BLaER1 treated with 17β-estradiol and CSF1 and Interleukin-3, amounts not matched to agents 10 nM and 100 nM (cell line): ENCODE results near the gene PNPLA7.
A peak's percentile ranks its signal among the peaks of the same experiment; 100 is the strongest.

Experiments
- H3K27ac ChIP-seq, 11 experiments: shearing (Covaris generic); formaldehyde crosslinking; 2 replicates each; pipeline ENCODE4 v1.8.1; 2022
- H3K27me3 ChIP-seq, 11 experiments: shearing (Covaris generic); formaldehyde crosslinking; 2 replicates each; pipeline ENCODE4 v1.8.1; 2022
- H3K36me3 ChIP-seq, 11 experiments: shearing (Covaris generic); formaldehyde crosslinking; 2 replicates each; pipeline ENCODE4 v1.8.1; 2022
- H3K4me1 ChIP-seq, 10 experiments: shearing (Covaris generic); formaldehyde crosslinking; 2 replicates each; pipeline ENCODE4 v1.8.1; 2022
- H3K4me2 ChIP-seq, 11 experiments: shearing (Covaris generic); formaldehyde crosslinking; 2 replicates each; pipeline ENCODE4 v1.8.1; 2022
- H3K4me3 ChIP-seq, 10 experiments: shearing (Covaris generic); formaldehyde crosslinking; 2 replicates each; pipeline ENCODE4 v1.8.1; 2022
- H3K9ac ChIP-seq, 11 experiments: shearing (Covaris generic); formaldehyde crosslinking; 2 replicates each; pipeline ENCODE4 v1.8.1; 2022
- H3K9me3 ChIP-seq, 11 experiments: shearing (Covaris generic); formaldehyde crosslinking; replicated peaks in 1 of 11; 2 replicates each; pipeline ENCODE4 v1.8.1; 2022
- H4K20me1 ChIP-seq, 11 experiments: shearing (Covaris generic); formaldehyde crosslinking; 2 replicates each; pipeline ENCODE4 v1.8.1; 2022
- Cebpa-rat ChIP-seq, 11 experiments: shearing (Covaris generic); IDR thresholded peaks; 2 replicates each; pipeline ENCODE4 v1.8.1; 2022

PNPLA7 gene

DNA sequence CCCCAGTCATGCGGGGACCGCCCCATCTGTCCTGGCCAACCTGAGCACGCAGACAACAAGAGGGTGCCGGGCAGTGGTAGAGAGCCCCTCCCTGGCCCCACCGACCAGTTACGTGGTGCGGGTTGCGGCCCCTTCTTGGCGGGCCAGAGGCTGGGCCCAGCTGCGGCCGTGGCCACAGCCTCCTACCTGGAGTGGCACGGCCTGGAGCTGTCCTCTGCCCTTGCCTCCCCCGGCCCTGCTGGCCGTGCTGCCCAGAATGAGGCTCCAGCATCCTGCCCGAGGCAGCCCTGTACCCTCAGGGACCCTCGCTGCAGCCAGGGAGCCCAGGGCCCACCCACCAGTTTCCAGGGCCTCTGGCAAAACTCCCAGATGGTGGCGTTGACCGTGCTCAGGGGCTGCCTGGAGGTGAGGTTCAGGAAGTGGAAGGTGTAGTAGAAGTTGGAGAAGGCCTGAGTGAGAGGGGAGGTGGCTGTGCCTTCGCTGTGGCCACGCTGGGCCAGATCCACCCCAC lies 114.8 kb downstream of the PNPLA7 start:
- Histone ChIP-seq H3K4me3 (no peak overlapping the region), H3K9ac (peak overlapping the region in 5 of 11 experiments; percentile 0 to 33 (median 8); a peak in 7 of 22 replicates), H3K9me3 (no peaks in the 10 kb centered on the region), H3K27ac (no peak overlapping the region), H3K4me1 (peaks cover 38 to 84% (median 68%) of the 10 kb centered on the region in 10 experiments), H3K4me2 (peak overlapping the region; percentile 49 to 94 (median 83)), H3K36me3 (no peaks in the 10 kb centered on the region), H4K20me1 (peaks cover 0 to 67% (median 12%) of the 10 kb centered on the region in 11 experiments; a peak in 13 of 22 replicates), H3K27me3 (peaks cover 0 to 38% (median 9%) of the 10 kb centered on the region in 11 experiments; a peak in 13 of 22 replicates)
- no peak for TF ChIP-seq Cebpa-rat (IDR thresholded peaks at IDR 0.05)

DNA sequence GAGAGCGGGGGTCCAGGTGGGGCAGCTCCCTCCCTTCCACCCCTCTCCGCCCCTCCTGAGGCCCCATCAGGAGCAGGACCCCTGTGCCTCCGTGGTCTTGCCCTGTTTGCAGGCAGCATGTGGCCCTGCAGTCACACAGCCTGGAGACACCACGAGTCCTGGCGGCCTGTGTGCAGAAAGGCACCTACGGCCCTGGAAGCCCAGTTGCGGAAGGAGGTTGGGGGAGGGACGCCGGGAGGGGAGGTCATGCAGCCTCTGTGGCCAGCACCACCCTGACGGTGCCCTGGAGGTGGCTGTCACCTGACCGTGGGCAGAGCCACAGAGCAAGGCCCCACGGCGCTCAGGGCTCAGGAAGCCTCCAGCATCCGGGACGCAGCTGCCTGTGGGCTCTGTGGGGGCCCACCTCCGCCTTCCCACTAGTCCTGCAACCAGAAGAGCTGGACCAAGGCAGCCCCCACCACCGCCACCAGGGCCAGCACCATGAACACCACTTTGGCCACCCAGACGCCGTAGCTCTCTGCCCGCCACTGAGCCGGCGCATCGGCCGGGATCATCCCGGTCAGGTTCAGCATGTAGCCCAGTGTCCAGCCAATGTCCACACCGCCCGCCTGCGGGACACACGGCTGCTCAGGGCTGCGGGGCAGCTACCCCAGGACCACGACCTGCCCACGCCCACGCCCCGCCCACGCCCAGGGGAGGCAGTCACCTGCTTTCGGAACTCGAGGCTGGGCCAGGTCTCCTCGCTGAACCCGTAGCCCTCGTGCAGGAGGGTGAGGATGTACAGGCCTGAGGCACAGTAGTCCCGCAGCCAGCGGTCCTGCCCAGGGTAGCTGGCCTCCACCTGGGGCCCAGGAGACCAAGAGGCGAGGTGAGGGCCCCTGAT lies 115.5 kb downstream of the PNPLA7 start:
- peaks cover 0 to 69% (median 15%) of the 10 kb centered on the region in 11 experiments; a peak in 13 of 22 replicates for H4K20me1 ChIP-seq
- peaks cover 0 to 45% (median 10%) of the 10 kb centered on the region in 11 experiments; a peak in 13 of 22 replicates for H3K27me3 ChIP-seq
- peaks cover 45 to 91% (median 75%) of the 10 kb centered on the region in 10 experiments for H3K4me1 ChIP-seq
- peak overlapping the region in 2 of 11 experiments; percentile 2 to 26; a peak in 2 of 22 replicates for H3K9ac ChIP-seq
- no peaks in the 10 kb centered on the region for H3K36me3 ChIP-seq
- no peak for TF ChIP-seq Cebpa-rat (IDR thresholded peaks at IDR 0.05)
- H3K9me3 ChIP-seq, result no peaks in the 10 kb centered on the region
- H3K4me3 ChIP-seq, result no peak overlapping the region
- H3K27ac ChIP-seq, result no peak overlapping the region
- peak overlapping the region; percentile 49 to 94 (median 83); a peak in 20 of 22 replicates for H3K4me2 ChIP-seq

DNA sequence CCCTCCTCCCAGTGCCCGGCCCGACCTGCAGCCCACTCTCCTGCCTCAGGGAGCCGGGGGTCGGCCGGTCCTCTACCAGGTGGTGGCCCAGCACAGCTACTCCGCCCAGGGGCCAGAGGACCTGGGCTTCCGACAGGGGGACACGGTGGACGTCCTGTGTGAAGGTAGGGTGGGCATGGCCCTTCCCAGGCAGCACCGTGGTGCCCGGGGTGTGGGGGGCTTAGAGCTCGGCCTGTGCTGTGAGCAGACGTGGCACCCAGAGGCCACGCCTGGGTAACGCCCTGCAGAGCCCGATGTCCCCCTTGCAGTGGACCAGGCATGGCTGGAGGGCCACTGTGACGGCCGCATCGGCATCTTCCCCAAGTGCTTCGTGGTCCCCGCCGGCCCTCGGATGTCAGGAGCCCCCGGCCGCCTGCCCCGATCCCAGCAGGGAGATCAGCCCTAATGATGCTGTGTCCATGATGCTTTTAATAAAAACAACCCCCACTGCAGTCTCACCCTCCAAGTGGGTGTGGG lies 116.2 kb downstream of the PNPLA7 start:
- peaks cover 52 to 95% (median 82%) of the 10 kb centered on the region in 10 experiments for H3K4me1 ChIP-seq
- H3K9me3 ChIP-seq, result no peaks in the 10 kb centered on the region
- H3K36me3 ChIP-seq, result no peaks in the 10 kb centered on the region
- no peak overlapping the region for H3K4me3 ChIP-seq
- TF ChIP-seq Cebpa-rat (IDR thresholded peaks at IDR 0.05), result no peak
- H3K27me3 ChIP-seq, result peaks cover 0 to 52% (median 10%) of the 10 kb centered on the region in 11 experiments; a peak in 13 of 22 replicates
- H3K27ac ChIP-seq, result no peak overlapping the region
- peak overlapping the region in 9 of 11 experiments; percentile 26 to 94 (median 86); a peak in 17 of 22 replicates for H3K4me2 ChIP-seq
- peak overlapping the region in 2 of 11 experiments; percentile 9 to 24; a peak in 1 of 22 replicates for H3K9ac ChIP-seq
- H4K20me1 ChIP-seq, result peaks cover 0 to 64% (median 15%) of the 10 kb centered on the region in 11 experiments; a peak in 13 of 22 replicates

DNA sequence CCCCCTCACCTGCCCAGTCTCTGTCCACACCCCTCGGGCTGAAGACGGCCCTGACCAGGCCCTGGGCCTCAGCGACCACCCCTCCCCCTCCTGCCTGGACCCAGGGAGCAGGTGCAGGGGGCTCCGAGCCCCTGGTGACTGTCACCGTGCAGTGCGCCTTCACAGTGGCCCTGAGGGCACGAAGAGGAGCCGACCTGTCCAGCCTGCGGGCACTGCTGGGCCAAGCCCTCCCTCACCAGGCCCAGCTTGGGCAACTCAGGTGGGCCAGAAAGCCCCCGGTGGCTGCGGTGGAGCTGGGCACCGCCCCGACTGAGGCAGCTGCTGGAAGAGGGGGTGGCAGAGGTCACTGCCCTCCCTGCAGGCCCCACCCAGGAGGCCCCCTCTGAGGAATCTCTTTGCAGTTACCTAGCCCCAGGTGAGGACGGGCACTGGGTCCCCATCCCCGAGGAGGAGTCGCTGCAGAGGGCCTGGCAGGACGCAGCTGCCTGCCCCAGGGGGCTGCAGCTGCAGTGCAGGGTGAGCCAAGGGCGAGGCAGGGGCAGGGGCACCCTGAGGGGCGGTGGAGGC lies 116.8 kb downstream of the PNPLA7 start:
- H3K9me3 ChIP-seq, result no peaks in the 10 kb centered on the region

DNA sequence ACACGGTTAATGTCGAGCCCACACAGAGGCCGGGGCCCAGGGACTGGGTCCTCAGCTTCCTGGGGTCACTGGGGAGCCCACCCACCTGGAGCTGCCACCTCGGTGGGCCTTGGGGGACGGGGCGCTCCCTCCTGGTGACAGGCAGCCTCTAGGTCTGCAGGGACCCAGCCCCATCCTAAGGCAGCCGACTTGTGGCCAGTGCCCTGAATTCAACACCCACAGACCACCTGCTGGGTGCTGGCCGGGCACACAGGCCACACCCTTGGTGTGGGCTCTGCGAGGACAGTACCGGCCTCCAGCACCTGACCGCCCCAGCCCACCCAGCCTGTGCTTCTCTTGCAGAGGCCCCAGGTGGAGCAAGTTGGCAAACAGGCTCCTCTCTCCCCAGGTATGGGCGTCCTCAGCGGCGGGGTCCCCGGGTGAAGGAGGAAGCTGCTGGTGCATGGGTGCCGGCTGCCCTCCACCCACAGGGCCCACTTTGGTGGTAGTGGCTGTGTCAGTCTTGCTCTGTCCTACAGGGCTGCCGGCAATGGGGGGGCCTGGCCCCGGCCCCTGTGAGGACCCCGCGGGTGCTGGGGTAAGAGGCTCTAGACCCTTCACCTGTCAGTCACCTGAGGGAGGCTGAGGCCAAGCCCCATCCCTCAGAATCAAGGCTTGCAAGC lies 117.4 kb downstream of the PNPLA7 start:
- peaks cover 54 to 99% (median 90%) of the 10 kb centered on the region in 10 experiments for H3K4me1 ChIP-seq
- TF ChIP-seq Cebpa-rat (IDR thresholded peaks at IDR 0.05), result no peak

More for the DNA sequence above, 116.8 kb downstream of the PNPLA7 start:
- no peak overlapping the region for H3K4me3 ChIP-seq
- peaks cover 54 to 98% (median 86%) of the 10 kb centered on the region in 10 experiments for H3K4me1 ChIP-seq
- no peak for TF ChIP-seq Cebpa-rat (IDR thresholded peaks at IDR 0.05)
- peaks cover 0 to 66% (median 15%) of the 10 kb centered on the region in 11 experiments; a peak in 13 of 22 replicates for H4K20me1 ChIP-seq
- no peaks in the 10 kb centered on the region for H3K36me3 ChIP-seq
- peak overlapping the region in 2 of 11 experiments; percentile 9 to 24; a peak in 1 of 22 replicates for H3K9ac ChIP-seq
- peak overlapping the region in 9 of 11 experiments; percentile 26 to 94 (median 86); a peak in 16 of 22 replicates for H3K4me2 ChIP-seq
- H3K27me3 ChIP-seq, result peaks cover 0 to 55% (median 10%) of the 10 kb centered on the region in 11 experiments; a peak in 13 of 22 replicates
- H3K27ac ChIP-seq, result no peak overlapping the region

DNA sequence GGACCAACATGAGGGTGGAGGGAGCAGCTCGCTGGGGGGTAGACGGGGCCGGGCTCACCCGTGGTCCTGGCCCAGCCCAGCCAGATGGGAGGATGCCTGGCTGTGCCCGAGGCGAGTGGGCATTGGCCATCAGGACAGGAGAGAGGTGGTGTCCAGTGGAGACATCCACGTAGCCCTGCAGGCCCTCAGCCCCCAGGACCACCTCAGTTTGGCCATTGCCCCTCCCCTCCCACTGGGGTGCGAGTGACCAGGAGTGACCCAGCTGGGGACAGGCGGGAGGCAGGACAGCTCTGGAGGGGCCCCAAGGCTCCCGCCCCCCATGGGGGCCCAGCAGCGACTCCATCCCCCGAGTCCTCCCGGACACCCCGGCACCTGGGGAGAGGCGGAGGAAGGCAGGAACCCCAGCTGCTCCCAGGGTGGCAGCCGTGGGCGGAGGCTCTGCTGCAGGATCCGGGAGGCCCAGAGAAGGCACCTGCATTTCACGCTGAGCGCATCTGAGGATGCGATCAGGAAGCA lies 118.7 kb downstream of the PNPLA7 start:
- Histone ChIP-seq H3K9me3 (no peaks in the 10 kb centered on the region), H4K20me1 (peaks cover 0 to 58% (median 15%) of the 10 kb centered on the region in 11 experiments; a peak in 13 of 22 replicates), H3K36me3 (no peaks in the 10 kb centered on the region), H3K9ac (peak overlapping the region in 1 of 11 experiments; percentile 63; a peak in 1 of 22 replicates), H3K4me1 (peaks cover 52 to 95% (median 89%) of the 10 kb centered on the region in 10 experiments), H3K4me2 (peak overlapping the region in 10 of 11 experiments; percentile 25 to 95 (median 90); a peak in 19 of 22 replicates), H3K27me3 (peaks cover 0 to 51% (median 10%) of the 10 kb centered on the region in 11 experiments; a peak in 14 of 22 replicates), H3K27ac (no peak overlapping the region; a peak in 1 of 22 replicates), H3K4me3 (peak overlapping the region in 2 of 10 experiments; percentile 23 to 32; a peak in 3 of 20 replicates)
- no peak for TF ChIP-seq Cebpa-rat (IDR thresholded peaks at IDR 0.05)

More for the DNA sequence above, 117.4 kb downstream of the PNPLA7 start:
- Histone ChIP-seq H3K4me2 (peak overlapping the region in 9 of 11 experiments; percentile 26 to 94 (median 86); a peak in 15 of 22 replicates), H3K27me3 (peaks cover 0 to 55% (median 10%) of the 10 kb centered on the region in 11 experiments; a peak in 13 of 22 replicates), H3K9ac (0 out of 22 replicates have a peak overlapping the region, but pooled peaks of 1 of the 11 experiments have one; percentile 24), H3K36me3 (no peaks in the 10 kb centered on the region), H3K4me3 (no peak overlapping the region), H3K27ac (no peak overlapping the region), H4K20me1 (peaks cover 0 to 66% (median 15%) of the 10 kb centered on the region in 11 experiments; a peak in 13 of 22 replicates), H3K9me3 (no peaks in the 10 kb centered on the region)

DNA sequence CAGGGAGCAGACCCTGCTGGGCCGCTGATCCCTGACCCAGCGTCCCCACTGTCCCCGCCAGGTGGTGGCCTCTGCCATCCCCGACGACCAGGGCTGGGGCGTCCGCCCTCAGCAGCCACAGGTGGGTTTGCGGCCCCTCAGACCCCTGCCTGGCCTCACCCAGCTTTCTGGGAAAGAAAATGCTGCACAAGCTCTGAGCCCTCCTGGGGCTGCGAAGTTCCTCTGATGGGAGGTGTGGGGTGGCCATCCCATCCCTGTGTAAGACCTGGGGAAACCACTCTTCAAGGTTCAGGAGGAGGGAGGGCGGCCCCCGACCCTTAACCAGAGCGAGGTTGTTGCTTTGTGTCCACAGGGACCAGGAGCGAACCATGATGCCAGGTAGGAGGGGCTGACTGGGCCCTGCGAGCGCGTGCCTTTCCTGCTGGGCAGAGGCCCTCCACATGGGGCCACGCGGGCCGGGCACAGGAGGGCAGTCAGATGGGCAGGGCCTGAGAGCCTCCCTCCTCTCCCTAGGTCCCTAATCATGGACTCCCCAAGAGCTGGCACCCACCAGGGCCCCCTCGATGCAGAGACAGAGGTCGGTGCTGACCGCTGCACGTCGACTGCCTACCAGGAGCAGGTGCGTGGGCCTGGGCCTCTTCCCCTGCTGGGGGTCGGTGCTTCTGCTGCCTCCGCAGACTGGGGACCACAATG lies 119.3 kb downstream of the PNPLA7 start:
- H3K9me3 ChIP-seq, result no peaks in the 10 kb centered on the region
- peak overlapping the region in 1 of 11 experiments; percentile 60; a peak in 2 of 22 replicates for H3K27ac ChIP-seq
- peaks cover 46 to 95% (median 88%) of the 10 kb centered on the region in 10 experiments for H3K4me1 ChIP-seq
- H4K20me1 ChIP-seq, result peaks cover 0 to 52% (median 15%) of the 10 kb centered on the region in 11 experiments; a peak in 13 of 22 replicates
- H3K9ac ChIP-seq, result peak overlapping the region in 5 of 11 experiments; percentile 2 to 63 (median 19); a peak in 5 of 22 replicates
- H3K4me2 ChIP-seq, result peak overlapping the region; percentile 81 to 95 (median 90)
- H3K36me3 ChIP-seq, result no peaks in the 10 kb centered on the region
- peak overlapping the region in 3 of 10 experiments; percentile 18 to 32 (median 23); a peak in 4 of 20 replicates for H3K4me3 ChIP-seq
- no peak for TF ChIP-seq Cebpa-rat (IDR thresholded peaks at IDR 0.05)
- peaks cover 0 to 51% (median 10%) of the 10 kb centered on the region in 11 experiments; a peak in 14 of 22 replicates for H3K27me3 ChIP-seq
